CD4-positive, alpha-beta memory T cell (primary cell): ENCODE data around the gene DAG1. TPM values are rescaled to one million over a fixed set of nuclear protein-coding genes. Genes with fewer than 3 reads are reported as not detected.

Experiments
- CTCF ChIA-PET: fragments of 350-600 bp; sonication (Branson Sonifier 250); formaldehyde crosslinking; loops from one replicate; lab custom pipeline; 2021; ENCODE audit warnings: inconsistent platforms; ENCODE audit not compliant: partially characterized antibody; lab: Charles Lee
- POLR2A ChIA-PET: fragments of 350-600 bp; sonication (Branson Sonifier 250); formaldehyde crosslinking; loops from one replicate; lab custom pipeline; 2021; ENCODE audit not compliant: partially characterized antibody; lab: Charles Lee
- DNase-seq, 5 donors: peaks; one replicate each; pipeline versions ENCODE4 v3.0.0 to v3.0.0-alpha.2; 2020 to 2022; ENCODE audit warnings: mixed read lengths in 1 of 5
- H3K27ac ChIP-seq: one replicate; pipeline ENCODE4 v1.7.0; 2013; ENCODE audit warnings: low read depth, low read length
- H3K27me3 ChIP-seq: 2 replicates; pipeline ENCODE4 v1.7.0; 2013; ENCODE audit warnings: mild to moderate bottlenecking, low read length, moderate library complexity; ENCODE audit not compliant: insufficient read depth
- H3K36me3 ChIP-seq: 2 replicates; pipeline ENCODE4 v1.7.0; 2013; ENCODE audit warnings: mild to moderate bottlenecking, low read length, moderate library complexity; ENCODE audit not compliant: insufficient read depth
- H3K4me1 ChIP-seq: 2 replicates; pipeline ENCODE4 v1.7.0; 2013; ENCODE audit warnings: mild to moderate bottlenecking, low read length, moderate library complexity; ENCODE audit not compliant: insufficient read depth
- H3K4me3 ChIP-seq, 2 donors: one replicate each; pipeline ENCODE4 v1.7.0; 2013; ENCODE audit warnings: low read length in 2 of 2, mild to moderate bottlenecking in 1 of 2
- H3K9me3 ChIP-seq, 2 donors: one replicate each; pipeline ENCODE4 v1.7.0; 2013; ENCODE audit warnings: low read length in 2 of 2, control low read depth in 1 of 2; ENCODE audit not compliant: control insufficient read depth in 1 of 2
- H3K27ac Mint-ChIP-seq, 7 donors: one replicate each; pipeline ENCODE4 v1.8.0; 2020 to 2021; ENCODE audit warnings: mixed read lengths in 7 of 7, mild to moderate bottlenecking in 6 of 7, inconsistent platforms in 3 of 7, moderate library complexity in 3 of 7
- H3K27me3 Mint-ChIP-seq, 2 donors: one replicate each; pipeline ENCODE4 v1.8.0; 2020 to 2021; ENCODE audit warnings: mixed read lengths in 2 of 2
- H3K36me3 Mint-ChIP-seq, 2 donors: one replicate each; pipeline ENCODE4 v1.8.0; 2020 to 2021; ENCODE audit warnings: mixed read lengths in 2 of 2, inconsistent platforms in 1 of 2, mild to moderate bottlenecking in 1 of 2
- H3K4me1 Mint-ChIP-seq, 4 donors: one replicate each; pipeline ENCODE4 v1.8.0; 2020 to 2021; ENCODE audit warnings: mixed read lengths in 4 of 4, mild to moderate bottlenecking in 1 of 4
- H3K4me3 Mint-ChIP-seq, 8 donors: one replicate each; pipeline ENCODE4 v1.8.0; 2020 to 2021; ENCODE audit warnings: mixed read lengths in 8 of 8, mild to moderate bottlenecking in 7 of 8, moderate library complexity in 6 of 8, inconsistent platforms in 3 of 8
- H3K9me3 Mint-ChIP-seq, 8 donors: one replicate each; pipeline ENCODE4 v1.8.0; 2020 to 2021; ENCODE audit warnings: mixed read lengths in 8 of 8, mild to moderate bottlenecking in 5 of 8, inconsistent platforms in 3 of 8, moderate library complexity in 1 of 8
- intact Hi-C: fragments of 100-400 bp; cut with micrococcal nuclease; formaldehyde crosslinking; loops from one replicate; pipeline ENCODE4 v1.15.1; 2023
- polyA plus RNA-seq, 2 donors: library from polyadenylated mRNA; unstranded; fragments of 300-500 nt; fragmentation: Illumina TruSeq; gene quantifications; one replicate each; pipeline ENCODE4 v1.2.3, GENCODE V29; 2021
- total RNA-seq, 2 experiments: library from RNA; stranded (reverse); gene quantifications; one replicate each; pipeline ENCODE4 v1.2.3, GENCODE V29; 2021

DAG1 gene
- total and polyA plus RNA-seq, 4 experiments from 2014 or later = 2.7 to 18.0 (median 10.2) TPM

DNA sequence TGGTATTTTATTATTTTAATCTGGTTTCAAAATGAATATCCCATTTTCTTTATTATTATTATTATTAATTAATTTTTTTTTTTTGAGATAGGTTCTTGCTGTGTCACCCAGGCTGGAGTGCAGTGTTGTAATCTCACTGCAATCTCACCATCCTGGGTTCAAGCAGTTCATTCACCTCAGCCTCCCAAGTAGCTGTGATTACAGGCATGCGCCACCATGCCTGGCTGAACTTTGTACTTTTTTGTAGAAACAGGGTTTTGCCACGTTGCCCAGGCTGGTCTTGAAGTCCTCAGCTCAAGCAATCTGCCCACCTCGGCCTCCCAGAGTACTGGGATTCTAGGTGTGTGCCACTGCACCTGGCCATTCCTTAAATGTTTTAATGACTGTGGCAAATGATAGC lies 28.6 kb downstream of the DAG1 start:
- H3K27ac ChIP-seq = no peak overlapping the region
- H3K27me3 ChIP-seq = no peaks in the 10 kb centered on the region
- no peak overlapping the region for H3K4me3 ChIP-seq
- Mint-ChIP-seq H3K27me3 (no peaks in the 10 kb centered on the region), H3K4me3 (no peak overlapping the region), H3K36me3 (peaks cover 8% of the 10 kb centered on the region in 2 donors), H3K27ac (no peak overlapping the region), H3K9me3 (no peaks in the 10 kb centered on the region), H3K4me1 (peaks cover 10 to 25% (median 17%) of the 10 kb centered on the region in 4 donors)
- POLR2A ChIA-PET = no interaction called here
- H3K9me3 ChIP-seq = no peaks in the 10 kb centered on the region
- no peak for DNase-seq
- H3K36me3 ChIP-seq = peaks cover 3% of the 10 kb centered on the region
- no peaks in the 10 kb centered on the region for H3K4me1 ChIP-seq
- CTCF ChIA-PET = interaction anchor here (1.8 kb wide), 1 partner anchor 41 kb away, joined by 7 read pairs; no protein-coding TSS in a partner anchor
- intact Hi-C loops = no loop called here

DNA sequence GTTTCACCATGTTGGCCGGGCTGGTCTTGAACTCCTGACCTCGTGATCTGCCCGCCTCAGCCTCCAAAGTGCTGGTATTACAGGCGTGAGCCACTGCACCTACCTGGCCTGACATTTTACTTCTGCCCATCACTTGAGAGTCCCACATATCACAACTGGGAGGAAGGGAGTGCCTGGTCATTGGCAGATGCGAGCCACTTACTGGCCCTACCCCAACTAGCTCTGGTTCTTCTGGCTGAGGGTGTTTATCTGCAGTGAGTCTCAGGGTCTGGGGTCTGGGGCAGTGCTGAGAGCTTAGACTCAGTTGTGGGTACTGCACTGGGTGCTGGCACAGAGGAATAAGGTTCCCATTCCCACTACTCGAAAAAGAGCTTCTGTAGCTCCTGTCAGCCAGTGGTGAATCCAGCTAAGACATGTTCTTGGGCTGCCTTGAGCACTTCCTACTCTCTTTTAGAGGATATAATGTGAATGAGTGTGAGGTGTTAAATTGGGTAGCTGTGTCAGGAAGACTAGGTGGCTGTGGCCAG lies 30.2 kb downstream of the DAG1 start:
- Histone ChIP-seq H3K36me3 (peaks cover 3% of the 10 kb centered on the region), H3K4me3 (no peak overlapping the region), H3K9me3 (no peaks in the 10 kb centered on the region), H3K27ac (no peak overlapping the region), H3K4me1 (no peaks in the 10 kb centered on the region), H3K27me3 (no peaks in the 10 kb centered on the region)
- ChIA-PET CTCF (interaction anchor here (0.6 kb wide), 1 partner anchor 18 kb away, joined by 3 read pairs; no protein-coding TSS in a partner anchor), POLR2A (no interaction called here)
- Mint-ChIP-seq H3K27me3 (no peaks in the 10 kb centered on the region), H3K9me3 (no peaks in the 10 kb centered on the region), H3K36me3 (peaks cover 4% of the 10 kb centered on the region in 2 donors), H3K4me3 (no peak overlapping the region), H3K4me1 (peaks cover 10 to 21% (median 16%) of the 10 kb centered on the region in 4 donors), H3K27ac (peak overlapping the region in 2 of 7 donors; percentile 7 to 41)
- intact Hi-C loops = no loop called here
- DNase-seq = no peak

GRCh38 chr3:49500732-49501609 lies 30.9 kb downstream of the DAG1 start:
- ChIA-PET CTCF (interaction anchor here (0.6 kb wide), 1 partner anchor 18 kb away, joined by 3 read pairs; no protein-coding TSS in a partner anchor), POLR2A (no interaction called here)
- peaks cover 4% of the 10 kb centered on the region in 2 donors for H3K36me3 Mint-ChIP-seq
- H3K4me3 Mint-ChIP-seq = no peak overlapping the region
- DNase-seq = no peak
- Histone ChIP-seq H3K36me3 (peaks cover 3% of the 10 kb centered on the region), H3K4me3 (no peak overlapping the region), H3K27me3 (no peaks in the 10 kb centered on the region), H3K27ac (no peak overlapping the region), H3K9me3 (no peaks in the 10 kb centered on the region), H3K4me1 (no peaks in the 10 kb centered on the region)
- no peaks in the 10 kb centered on the region for H3K9me3 Mint-ChIP-seq
- peak overlapping the region in 2 of 7 donors; percentile 7 to 10 for H3K27ac Mint-ChIP-seq
- intact Hi-C loops = no loop called here
- H3K27me3 Mint-ChIP-seq = no peaks in the 10 kb centered on the region
- H3K4me1 Mint-ChIP-seq = peaks cover 10 to 21% (median 16%) of the 10 kb centered on the region in 4 donors

GRCh38 chr3:49501842-49502241 lies 31.8 kb downstream of the DAG1 start:
- H3K27ac Mint-ChIP-seq = no peak overlapping the region
- intact Hi-C loops = no loop called here
- Histone ChIP-seq H3K36me3 (peaks cover 3% of the 10 kb centered on the region), H3K4me3 (no peak overlapping the region), H3K27me3 (no peaks in the 10 kb centered on the region), H3K27ac (no peak overlapping the region), H3K9me3 (no peaks in the 10 kb centered on the region), H3K4me1 (no peaks in the 10 kb centered on the region)
- peaks cover 10 to 26% (median 17%) of the 10 kb centered on the region in 4 donors for H3K4me1 Mint-ChIP-seq
- H3K4me3 Mint-ChIP-seq = no peak overlapping the region
- H3K9me3 Mint-ChIP-seq = no peaks in the 10 kb centered on the region
- CTCF ChIA-PET = no interaction called here
- no peaks in the 10 kb centered on the region for H3K27me3 Mint-ChIP-seq
- POLR2A ChIA-PET = no interaction called here
- peaks cover 4% of the 10 kb centered on the region in 2 donors for H3K36me3 Mint-ChIP-seq
- DNase-seq = no peak

- peaks cover 5 to 14% (median 11%) of the 10 kb centered on the region in 4 donors for H3K4me1 Mint-ChIP-seq
These were observed 36.8 kb downstream of the DAG1 start for GRCh38 chr3:49506906-49507305.

GRCh38 chr3:49509028-49509561 lies 39.0 kb downstream of the DAG1 start:
- H3K9me3 ChIP-seq = no peaks in the 10 kb centered on the region
- Mint-ChIP-seq H3K27ac (peak overlapping the region in 1 of 7 donors; percentile 6), H3K4me3 (no peak overlapping the region), H3K27me3 (no peaks in the 10 kb centered on the region), H3K4me1 (peaks cover 0 to 8% (median 3%) of the 10 kb centered on the region in 4 donors), H3K9me3 (no peaks in the 10 kb centered on the region), H3K36me3 (peaks cover 22% of the 10 kb centered on the region in 2 donors)
- ChIA-PET CTCF (interaction anchor here (0.6 kb wide), 1 partner anchor 28 kb away, joined by 3 read pairs; no protein-coding TSS in a partner anchor), POLR2A (no interaction called here)
- H3K36me3 ChIP-seq = peaks cover 21% of the 10 kb centered on the region
- H3K4me3 ChIP-seq = no peak overlapping the region
- H3K4me1 ChIP-seq = no peaks in the 10 kb centered on the region
- no peaks in the 10 kb centered on the region for H3K27me3 ChIP-seq
- no peak overlapping the region for H3K27ac ChIP-seq
- intact Hi-C loops = no loop called here
- DNase-seq = no peak

More at GRCh38 chr3:49506906-49507305, 36.8 kb downstream of the DAG1 start:
- Histone ChIP-seq H3K27me3 (no peaks in the 10 kb centered on the region), H3K4me1 (no peaks in the 10 kb centered on the region), H3K27ac (no peak overlapping the region), H3K9me3 (no peaks in the 10 kb centered on the region), H3K36me3 (peaks cover 17% of the 10 kb centered on the region), H3K4me3 (no peak overlapping the region)
- DNase-seq = no peak
- no peak overlapping the region for H3K4me3 Mint-ChIP-seq
- H3K36me3 Mint-ChIP-seq = peaks cover 10 to 11% of the 10 kb centered on the region in 2 donors
- H3K27me3 Mint-ChIP-seq = no peaks in the 10 kb centered on the region
- no peaks in the 10 kb centered on the region for H3K9me3 Mint-ChIP-seq
- intact Hi-C loops = no loop called here
- CTCF ChIA-PET = no interaction called here
- POLR2A ChIA-PET = no interaction called here
- H3K27ac Mint-ChIP-seq = no peak overlapping the region

DNA sequence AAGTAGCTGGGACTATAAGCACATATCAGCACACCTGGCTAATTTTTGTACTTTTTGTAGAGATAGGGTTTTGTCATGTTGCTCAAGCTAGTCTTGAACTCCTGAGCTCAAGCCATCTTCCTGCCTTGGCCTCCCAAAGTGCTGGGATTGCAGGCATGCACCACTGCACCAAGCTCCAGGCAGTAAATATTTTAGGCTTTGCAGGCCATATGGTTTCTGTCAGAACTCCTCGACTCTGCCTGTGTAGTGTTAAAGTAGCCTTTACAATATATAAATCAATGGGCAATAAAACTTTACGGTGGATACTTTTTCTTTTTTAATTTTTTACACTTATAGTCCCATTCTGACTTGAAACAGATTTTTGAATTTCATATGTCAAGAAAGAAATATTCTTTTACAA lies 41.6 kb downstream of the DAG1 start:
- DNase-seq = no peak
- no peak overlapping the region for H3K4me3 ChIP-seq
- H3K4me1 ChIP-seq = no peaks in the 10 kb centered on the region
- H3K9me3 ChIP-seq = no peaks in the 10 kb centered on the region
- peaks cover 0 to 15% (median 5%) of the 10 kb centered on the region in 4 donors for H3K4me1 Mint-ChIP-seq
- H3K4me3 Mint-ChIP-seq = no peak overlapping the region
- POLR2A ChIA-PET = no interaction called here
- H3K9me3 Mint-ChIP-seq = no peaks in the 10 kb centered on the region
- CTCF ChIA-PET = no interaction called here
- H3K36me3 Mint-ChIP-seq = peaks cover 35 to 46% of the 10 kb centered on the region in 2 donors
- no peak overlapping the region for H3K27ac Mint-ChIP-seq
- H3K27me3 ChIP-seq = no peaks in the 10 kb centered on the region
- no peaks in the 10 kb centered on the region for H3K27me3 Mint-ChIP-seq
- no peak overlapping the region for H3K27ac ChIP-seq
- H3K36me3 ChIP-seq = peaks cover 27% of the 10 kb centered on the region
- intact Hi-C loops = no loop called here
